Activated T-cell treated with anti-CD3 and anti-CD28 coated beads for 48 hours (primary cell): Measurements from ENCODE around the gene TCEA3.
"Not testable (repeated sequence)": the region's sequence is repeated elsewhere in the genome, so short reads cannot be mapped to it uniquely, and the experiment has no call there.

Source experiments
- DNase-seq: peaks from one replicate; pipeline ENCODE4 v3.0.0-alpha.2; 2020; ENCODE audit warnings: low read depth

The TCEA3 gene

DNA sequence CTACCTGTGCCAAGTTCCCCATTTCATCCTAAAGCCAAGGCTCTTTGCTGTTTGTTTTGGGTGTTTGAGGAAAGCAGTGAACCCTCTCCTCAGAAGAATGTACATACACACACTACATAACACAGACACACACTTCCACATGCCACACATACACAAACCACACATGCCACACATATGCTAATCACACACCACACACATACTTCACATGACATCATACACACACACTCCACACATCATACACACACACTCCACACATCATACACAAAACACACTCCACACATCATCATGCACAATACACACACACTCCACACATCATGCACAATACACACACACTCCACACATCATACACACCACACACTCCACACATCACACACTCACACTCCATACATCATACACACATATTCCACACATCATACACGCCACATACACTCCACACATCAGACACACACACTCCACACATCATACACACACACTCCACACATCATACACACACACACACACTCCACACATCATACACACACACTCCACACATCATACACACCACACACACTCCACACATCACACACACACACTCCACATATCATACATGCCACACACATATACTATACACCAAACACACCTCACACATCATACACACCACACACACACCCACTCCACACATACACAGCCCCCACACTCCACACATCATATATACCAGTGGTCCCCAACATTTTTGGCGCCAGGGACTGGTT is 32.3 kb downstream of the TCEA3 start:
- no peak for DNase-seq

GRCh38 chr1:23389837-23390321 is 34.7 kb downstream of the TCEA3 start:
- no peak for DNase-seq

DNA sequence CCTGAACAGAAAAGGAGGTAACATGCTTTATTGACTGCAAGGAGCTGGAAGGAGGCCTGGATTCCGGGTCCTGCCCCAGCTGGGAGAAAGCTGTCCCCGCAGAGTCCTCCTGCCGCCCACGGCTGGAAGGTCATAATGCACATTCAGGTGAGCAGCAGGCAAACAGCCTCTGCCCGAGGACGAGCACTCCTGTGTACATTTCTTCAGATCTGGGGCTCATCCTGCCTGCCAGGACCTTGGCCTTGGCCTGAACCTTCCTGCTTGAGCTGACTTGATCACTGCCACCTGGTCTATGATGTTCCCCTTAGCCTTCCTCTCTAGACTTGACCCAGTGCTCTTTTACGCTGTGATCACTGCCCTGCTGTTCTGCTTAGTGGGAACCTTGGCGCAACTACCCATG is 37.1 kb downstream of the TCEA3 start:
- DNase-seq, result no peak

DNA sequence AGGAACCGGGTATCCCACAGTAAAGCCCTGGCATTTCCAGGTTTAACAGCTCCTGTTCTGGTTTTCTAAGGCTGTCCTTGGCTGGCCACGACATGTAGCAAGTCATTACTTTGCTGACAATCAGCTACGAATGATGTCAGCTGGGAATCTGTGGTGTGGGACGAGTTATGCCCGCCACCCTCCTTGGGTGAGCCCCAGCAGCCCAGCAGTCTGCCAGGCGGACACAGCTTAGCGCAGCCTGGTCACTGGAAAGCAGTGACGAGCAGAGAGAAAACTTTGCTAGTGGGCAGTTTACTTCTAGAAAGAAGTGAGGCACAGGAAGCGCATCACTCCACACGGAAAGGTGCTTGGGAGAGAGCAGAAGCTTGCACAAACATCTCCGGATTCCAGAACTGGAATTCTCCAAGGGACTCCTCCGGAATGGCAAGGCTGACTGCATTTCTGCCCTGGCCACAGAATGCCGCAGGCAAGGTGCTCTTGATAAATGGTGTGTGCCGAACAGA is 39.4 kb downstream of the TCEA3 start:
- DNase-seq, result no peak

DNA sequence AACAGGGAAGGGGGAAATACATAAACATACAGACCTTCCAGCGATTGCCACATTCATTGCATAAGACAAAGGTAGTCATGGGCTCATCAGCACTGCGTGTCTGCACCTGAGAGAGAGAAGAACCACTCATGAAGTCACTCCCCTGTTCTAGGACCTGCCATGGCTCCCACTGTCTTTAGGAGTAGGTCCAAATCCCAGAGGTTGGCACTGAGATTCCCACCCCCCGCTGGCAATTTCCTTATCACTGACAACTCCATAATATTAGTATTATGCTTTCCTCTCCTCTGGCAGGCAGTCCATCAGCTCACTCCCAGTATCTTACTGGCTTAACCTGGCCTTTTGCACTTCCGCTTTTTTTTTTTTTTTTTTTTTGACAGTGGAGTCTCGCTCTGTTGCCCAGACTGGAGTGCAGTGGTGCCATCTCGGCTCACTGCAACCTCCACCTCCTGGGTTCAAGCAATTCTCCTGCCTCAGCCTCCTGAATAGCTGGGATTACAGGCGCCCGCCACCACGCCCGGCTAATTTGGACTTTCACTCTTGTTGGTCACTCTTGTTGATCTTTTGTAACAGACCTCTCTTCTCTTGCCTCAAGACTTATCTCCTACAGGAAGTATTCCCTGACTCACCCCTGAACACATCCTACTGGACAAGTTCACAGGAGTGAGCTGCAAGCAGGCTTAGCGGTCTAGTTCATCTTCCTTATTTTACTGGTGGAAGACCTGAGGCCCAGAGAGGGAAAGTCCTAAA is 40.1 kb downstream of the TCEA3 start:
- DNase-seq, result no peak

DNA sequence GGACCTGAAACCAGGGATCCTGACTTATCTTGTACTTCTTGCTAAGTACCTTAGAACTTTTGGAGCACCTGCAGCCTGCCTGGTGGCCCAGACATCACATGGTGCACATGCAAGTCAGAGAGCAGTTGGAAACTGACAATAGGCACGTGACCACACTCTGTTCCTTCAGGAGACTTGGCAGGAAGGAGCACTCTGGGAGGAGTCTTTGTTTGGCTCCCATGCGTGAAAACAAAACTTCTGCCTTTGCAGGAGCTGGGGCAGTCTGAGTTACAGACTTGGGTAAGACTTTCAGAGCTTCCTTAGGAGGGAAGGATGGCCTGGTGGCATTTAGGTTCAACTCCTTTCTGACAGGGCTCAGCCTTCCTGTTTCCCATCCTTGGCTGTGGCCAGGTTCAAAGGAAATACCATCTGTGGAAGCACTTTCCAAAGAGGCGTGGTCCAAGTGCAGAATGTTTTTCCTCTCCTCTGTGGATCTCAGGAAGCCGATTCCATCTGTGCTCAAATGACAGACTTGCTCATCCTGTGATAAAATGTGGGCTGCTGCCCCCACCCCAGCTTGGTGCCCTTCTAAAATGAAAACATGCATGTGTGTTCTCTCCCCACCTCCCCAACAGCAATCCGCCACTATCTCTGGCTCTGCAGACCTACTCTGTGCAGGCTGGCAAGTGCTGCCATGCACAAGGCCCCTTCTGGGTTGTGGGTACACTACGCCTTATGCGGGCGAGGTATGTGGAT is 40.8 kb downstream of the TCEA3 start:
- DNase-seq, result no peak

DNA sequence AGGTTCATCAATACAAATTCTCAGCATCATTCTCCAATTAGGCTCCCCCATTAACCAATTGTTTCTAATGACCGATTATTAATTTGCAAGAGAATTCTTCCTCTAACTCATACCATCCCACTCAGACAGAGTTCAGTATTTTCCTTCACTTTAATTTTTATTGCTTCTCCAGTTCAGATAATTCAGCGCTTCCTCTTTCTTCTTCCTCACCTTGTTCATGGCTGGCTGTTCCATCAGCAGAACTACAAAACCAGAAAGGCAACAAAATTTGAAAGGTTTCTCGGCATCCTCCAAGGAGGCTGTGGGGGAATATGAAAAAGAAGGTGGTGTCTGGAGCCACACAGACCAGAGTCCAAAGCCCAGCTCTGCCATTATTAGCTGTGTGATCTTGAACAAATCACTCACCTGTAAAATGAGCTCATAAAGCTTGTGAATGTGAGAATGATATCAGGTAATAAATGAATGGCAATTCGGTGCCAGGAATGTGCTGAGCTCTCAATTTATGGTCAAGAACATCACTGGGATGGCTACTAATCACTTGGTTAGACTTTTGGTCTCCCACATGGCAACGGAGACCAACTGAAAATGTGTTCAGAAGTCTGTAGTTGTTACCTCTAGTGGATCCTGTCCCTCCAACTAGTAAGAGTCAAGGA is 43.2 kb downstream of the TCEA3 start:
- no peak for DNase-seq

- no peak for DNase-seq
Measured at GRCh38 chr1:23380719-23381118, 43.8 kb downstream of the TCEA3 start.

DNA sequence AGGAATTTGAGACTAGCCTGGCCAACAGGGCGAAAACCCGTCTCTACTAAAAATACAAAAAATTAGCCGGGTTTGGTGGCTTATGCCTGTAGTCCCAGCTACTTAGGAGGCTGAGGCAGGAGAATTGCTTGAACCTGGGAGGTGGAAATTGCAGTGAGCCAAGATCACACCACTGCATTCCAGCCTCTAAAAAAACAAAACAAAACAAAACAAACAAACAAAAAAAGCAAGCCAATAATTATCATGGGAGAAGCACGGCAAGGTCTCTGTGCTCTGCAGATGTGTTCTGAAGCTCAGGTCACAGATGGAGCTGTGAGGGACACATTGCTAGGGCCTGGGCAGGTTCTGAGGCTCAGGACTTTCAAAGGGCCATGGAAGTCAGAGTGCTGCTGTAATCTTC is 44.3 kb downstream of the TCEA3 start:
- not testable (repeated sequence) for DNase-seq

- no peak for DNase-seq
Measured at GRCh38 chr1:23376890-23377811, 47.4 kb downstream of the TCEA3 start.

DNA sequence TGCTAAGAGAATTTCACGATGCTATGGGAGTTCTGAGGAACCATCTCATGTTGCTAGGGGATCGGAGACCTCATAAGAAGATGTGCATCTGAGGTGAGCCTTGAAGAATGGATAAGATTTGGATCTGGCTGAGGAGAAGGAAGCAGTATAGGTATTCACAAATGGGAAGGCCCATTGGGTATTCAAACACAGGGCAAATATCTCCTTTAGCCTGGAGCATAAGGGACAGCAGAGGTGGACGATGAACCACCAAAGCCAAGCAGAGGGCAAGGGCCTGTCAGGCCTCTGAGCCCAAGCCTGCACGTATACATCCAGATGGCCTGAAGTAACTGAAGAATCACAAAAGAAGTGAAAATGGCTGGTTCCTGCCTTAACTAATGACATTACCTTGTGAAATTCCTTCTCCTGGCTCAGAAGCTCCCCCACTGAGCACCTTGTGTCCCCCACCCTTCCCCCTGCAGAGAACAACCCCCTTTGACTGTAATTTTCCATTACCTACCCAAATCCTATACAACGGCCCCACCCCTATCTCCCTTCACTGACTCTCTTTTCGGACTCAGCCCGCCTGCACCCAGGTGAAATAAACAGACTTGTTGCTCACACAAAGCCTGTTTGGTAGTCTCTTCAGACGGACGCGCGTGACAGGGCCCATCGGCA is 50.3 kb downstream of the TCEA3 start:
- not testable (repeated sequence) for DNase-seq

- no peak for DNase-seq
Measured at GRCh38 chr1:23371987-23372880, 52.3 kb downstream of the TCEA3 start.

DNA sequence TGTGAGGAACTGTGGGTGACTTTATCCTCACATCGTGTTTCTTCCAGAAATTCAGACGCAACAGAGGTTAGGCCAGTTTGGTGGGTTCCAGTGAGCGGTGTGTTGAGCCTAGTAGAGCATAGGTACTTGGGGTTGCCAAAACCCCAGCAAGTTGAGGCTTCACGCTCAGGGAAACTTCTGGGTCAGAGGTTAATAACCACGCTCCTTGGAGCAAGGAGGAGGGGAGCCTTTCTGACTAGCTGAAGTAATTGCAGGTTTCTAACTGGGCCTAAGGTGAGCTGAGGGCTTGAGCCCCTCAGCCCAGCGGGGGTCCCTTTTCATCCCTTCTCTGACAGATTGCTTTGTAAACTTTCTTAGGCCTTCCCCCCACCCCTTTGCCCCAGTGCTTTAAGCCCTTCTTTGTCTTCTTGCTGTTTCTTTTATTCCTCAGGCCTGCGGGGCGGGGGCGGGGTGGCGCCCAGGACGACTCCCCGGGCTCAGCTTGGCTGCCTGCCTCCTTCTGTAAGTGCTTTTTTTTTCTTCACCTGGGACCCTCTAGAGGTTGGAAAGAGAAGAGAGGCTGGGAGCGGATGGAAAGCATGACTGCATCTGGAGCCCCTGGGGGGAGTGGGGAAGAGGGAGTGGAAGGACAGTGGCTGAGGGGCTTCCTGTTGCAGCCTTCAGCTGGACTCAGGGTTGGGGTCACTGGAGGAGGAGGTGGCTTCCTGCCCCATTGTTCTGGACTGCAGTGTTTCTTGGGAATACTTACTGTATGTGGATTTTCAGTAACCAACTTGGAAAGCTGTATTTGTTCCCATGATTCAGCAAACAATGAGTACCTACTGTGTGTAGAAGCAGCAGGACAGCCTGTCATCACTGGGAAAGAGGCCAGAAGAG is 53.6 kb downstream of the TCEA3 start:
- no peak for DNase-seq

GRCh38 chr1:23370330-23370708 is 54.2 kb downstream of the TCEA3 start:
- DNase-seq, result no peak

- DNase-seq, result peak; percentile 6
Measured at GRCh38 chr1:23369335-23370013, 55.1 kb downstream of the TCEA3 start, which contains the start of gene ZNF436. TSS of gene ZNF436 (minus strand) at chr1:23369836. CDS start at chr1:23368005, 1,831 bp downstream.

DNA sequence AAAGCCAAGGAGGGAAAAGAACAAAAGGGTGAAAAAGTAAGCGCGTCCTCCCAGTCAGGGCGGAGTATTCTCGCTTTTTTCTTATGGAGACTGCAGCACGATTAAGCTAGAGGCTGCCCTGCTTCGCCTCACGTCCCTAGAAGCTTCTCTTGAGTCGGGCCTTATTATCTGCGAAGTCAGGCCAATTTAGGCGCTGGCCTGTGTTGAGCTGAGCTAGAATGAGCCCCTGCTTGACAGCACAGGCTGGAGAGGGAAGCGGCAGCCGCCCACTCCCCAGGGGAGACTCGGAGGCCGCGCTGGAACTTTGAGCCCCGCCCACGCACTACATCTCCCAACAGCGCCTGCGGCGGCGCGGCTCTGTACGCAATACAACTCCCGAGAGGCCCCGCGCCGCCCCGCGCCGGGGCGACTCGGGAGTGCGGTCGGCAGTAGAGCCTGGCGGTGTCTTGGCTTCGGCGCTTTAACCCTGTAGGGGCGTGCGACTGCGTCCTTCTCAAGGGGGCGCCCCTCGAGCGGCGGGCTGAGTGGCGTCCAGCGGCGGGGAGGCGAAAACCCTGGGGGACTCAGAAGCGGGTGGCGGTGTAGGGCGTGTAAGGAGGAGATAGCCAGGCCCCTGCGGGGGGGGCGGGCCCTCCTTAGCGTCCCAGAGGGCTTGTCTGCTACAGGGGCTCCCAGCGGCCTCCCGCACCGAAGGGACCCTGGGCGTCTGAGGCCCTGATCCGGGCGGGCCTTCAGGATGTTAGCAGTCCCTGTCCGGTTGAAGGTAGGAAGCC is 55.8 kb downstream of the TCEA3 start:
- peak; percentile 84 for DNase-seq
